Measurements from ENCODE around the gene POLR2F. TPM values are rescaled to one million over a fixed set of nuclear protein-coding genes. Genes with fewer than 3 reads are reported as not detected.

Gene POLR2F
- total RNA-seq, 2 donors from 2014 or later, result 98.0 to 105 TPM

DNA sequence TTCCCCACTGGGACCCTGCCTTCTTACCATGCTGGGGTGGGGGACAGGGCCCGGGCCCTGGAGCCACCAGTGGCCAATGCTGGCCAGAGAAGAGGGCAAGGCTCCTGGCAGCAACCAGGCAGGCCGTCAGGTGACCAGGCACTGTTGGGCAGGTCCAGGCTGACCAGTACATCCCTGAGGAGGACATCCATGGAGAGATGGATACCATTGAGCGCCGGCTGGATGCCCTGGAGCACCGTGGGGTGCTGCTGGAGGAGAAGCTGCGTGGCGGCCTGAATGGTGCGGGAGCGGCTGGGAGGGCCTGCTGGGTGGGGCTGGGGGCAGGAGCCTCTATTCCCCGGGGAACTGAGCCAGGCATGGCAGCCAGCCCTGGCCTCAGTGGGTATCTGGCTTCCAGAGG lies 21.1 kb upstream of the POLR2F start:
- H3K4me3 Mint-ChIP-seq, result no peak overlapping the region
- Histone ChIP-seq H3K27ac (ENCODE audit: low read depth, low read length) (no peak overlapping the region), H3K36me3 (ENCODE audit: control insufficient read depth, insufficient read depth, low read length) (peaks cover 24% of the 10 kb centered on the region), H3K9me3 (ENCODE audit: control insufficient read depth, low read length) (no peaks in the 10 kb centered on the region), H3K27me3 (ENCODE audit: control insufficient read depth, insufficient read depth, low read length, poor library complexity, severe bottlenecking) (peaks cover 47% of the 10 kb centered on the region), H3K9ac (ENCODE audit: extremely low read depth, low read length, poor library complexity, severe bottlenecking) (no peak overlapping the region), H3K4me1 (ENCODE audit: control insufficient read depth, insufficient read depth, low read length) (no peaks in the 10 kb centered on the region), H3K4me3 (ENCODE audit: low read length) (no peak overlapping the region)
- no peak overlapping the region for H3K27ac Mint-ChIP-seq
- TF ChIP-seq, protein P1, sequence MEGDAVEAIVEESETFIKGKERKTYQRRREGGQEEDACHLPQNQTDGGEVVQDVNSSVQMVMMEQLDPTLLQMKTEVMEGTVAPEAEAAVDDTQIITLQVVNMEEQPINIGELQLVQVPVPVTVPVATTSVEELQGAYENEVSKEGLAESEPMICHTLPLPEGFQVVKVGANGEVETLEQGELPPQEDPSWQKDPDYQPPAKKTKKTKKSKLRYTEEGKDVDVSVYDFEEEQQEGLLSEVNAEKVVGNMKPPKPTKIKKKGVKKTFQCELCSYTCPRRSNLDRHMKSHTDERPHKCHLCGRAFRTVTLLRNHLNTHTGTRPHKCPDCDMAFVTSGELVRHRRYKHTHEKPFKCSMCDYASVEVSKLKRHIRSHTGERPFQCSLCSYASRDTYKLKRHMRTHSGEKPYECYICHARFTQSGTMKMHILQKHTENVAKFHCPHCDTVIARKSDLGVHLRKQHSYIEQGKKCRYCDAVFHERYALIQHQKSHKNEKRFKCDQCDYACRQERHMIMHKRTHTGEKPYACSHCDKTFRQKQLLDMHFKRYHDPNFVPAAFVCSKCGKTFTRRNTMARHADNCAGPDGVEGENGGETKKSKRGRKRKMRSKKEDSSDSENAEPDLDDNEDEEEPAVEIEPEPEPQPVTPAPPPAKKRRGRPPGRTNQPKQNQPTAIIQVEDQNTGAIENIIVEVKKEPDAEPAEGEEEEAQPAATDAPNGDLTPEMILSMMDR (conservative IDR thresholded peaks at IDR 0.05), result no peak
- peaks cover 48% of the 10 kb centered on the region for H3K36me3 Mint-ChIP-seq (ENCODE audit: low read depth)
- H3K4me1 Mint-ChIP-seq, result peaks cover 5% of the 10 kb centered on the region
- 92 to 93% methylated on average over 10 of the region's 10 CpGs for WGBS, 2 experiments (ENCODE audit: insufficient coverage in 1 of 2, insufficient read length in 1 of 2)
- H3K27me3 Mint-ChIP-seq (ENCODE audit: insufficient read depth), result peaks cover 30% of the 10 kb centered on the region
- no peaks in the 10 kb centered on the region for H3K9me3 Mint-ChIP-seq
- DNase-seq, result no peak

DNA sequence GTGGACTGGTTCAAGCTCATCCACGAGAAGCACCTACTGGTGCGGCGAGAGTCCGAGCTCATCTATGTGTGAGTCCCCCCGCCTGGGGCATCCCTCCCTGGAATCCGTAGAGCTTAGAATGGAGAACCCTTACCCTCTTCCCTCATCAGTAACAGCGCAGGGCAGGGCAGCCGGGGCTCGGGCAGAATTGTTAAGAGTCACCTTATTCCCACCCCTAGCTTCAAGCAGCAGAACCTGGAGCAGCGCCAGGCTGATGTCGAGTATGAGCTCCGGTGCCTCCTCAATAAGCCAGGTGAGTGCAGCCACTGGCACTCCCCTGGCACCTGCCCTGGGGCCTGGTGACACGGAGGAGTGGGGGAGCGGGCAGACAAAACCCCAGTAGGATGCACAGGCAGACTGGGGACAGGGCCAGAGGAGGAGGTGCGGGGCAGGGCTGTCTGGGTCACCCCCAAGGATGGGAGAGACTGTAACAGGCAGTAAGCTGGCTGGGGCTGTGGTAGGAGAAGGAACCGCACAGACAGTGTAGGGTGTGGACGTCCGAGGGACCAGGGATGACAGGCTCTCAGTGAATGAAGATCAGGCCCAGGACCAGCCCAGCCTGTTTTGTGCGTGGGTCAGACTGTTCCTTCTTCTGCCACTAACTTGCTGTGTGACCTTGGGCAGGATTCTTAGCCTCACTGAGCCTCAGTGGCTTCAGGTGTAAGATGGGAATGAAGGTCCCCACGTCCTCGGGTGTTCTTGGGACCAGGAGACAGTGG lies 20.5 kb upstream of the POLR2F start:
- H3K4me3 Mint-ChIP-seq, result no peak overlapping the region
- no peaks in the 10 kb centered on the region for H3K9me3 Mint-ChIP-seq
- H3K4me1 Mint-ChIP-seq, result peaks cover 5% of the 10 kb centered on the region
- Histone ChIP-seq H3K9me3 (ENCODE audit: control insufficient read depth, low read length) (no peaks in the 10 kb centered on the region), H3K27ac (ENCODE audit: low read depth, low read length) (no peak overlapping the region), H3K9ac (ENCODE audit: extremely low read depth, low read length, poor library complexity, severe bottlenecking) (no peak overlapping the region), H3K27me3 (ENCODE audit: control insufficient read depth, insufficient read depth, low read length, poor library complexity, severe bottlenecking) (peaks cover 47% of the 10 kb centered on the region), H3K4me3 (ENCODE audit: low read length) (no peak overlapping the region), H3K4me1 (ENCODE audit: control insufficient read depth, insufficient read depth, low read length) (no peaks in the 10 kb centered on the region), H3K36me3 (ENCODE audit: control insufficient read depth, insufficient read depth, low read length) (peaks cover 29% of the 10 kb centered on the region)
- H3K27ac Mint-ChIP-seq, result peak overlapping the region; percentile 74
- 93 to 99% methylated on average over 17 to 21 of the region's 21 CpGs for WGBS, 2 experiments (ENCODE audit: insufficient coverage in 1 of 2, insufficient read length in 1 of 2)
- H3K27me3 Mint-ChIP-seq (ENCODE audit: insufficient read depth), result peaks cover 30% of the 10 kb centered on the region
- TF ChIP-seq, protein P1 (conservative IDR thresholded peaks at IDR 0.05), result no peak
- DNase-seq, result no peak
- peaks cover 51% of the 10 kb centered on the region for H3K36me3 Mint-ChIP-seq (ENCODE audit: low read depth)

DNA sequence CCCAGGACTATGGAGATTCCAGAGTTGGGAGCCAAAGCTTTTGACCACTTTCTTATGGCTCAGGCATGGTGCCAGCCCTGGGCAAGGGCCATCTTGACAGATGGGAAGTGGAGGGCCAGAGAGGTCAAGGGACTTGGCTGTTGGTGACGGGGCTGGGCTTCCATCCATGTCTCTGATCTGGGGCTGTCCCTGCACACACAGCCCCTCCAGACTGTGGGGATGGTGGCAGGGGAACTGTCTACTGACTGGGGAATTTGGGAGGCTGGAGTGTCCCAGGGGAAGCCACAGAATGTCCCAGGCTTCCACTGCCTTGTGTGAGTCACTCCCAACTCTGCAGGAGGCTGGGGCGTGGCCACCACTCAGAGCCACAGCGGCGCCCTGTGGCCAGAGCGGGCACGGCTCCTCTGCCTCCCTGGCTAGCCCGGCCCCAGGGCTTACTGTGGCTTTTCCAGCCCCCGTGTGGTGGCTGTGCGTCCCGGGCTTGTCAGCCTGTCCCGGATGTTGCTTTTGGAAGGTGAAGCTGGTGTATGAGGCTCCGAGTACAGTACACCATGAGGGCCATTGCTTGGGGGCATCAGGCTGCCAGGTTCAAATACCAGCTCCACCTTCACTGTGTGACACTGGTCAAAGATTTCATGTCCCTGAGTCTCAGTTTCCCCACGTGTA lies 19.7 kb upstream of the POLR2F start:
- H3K4me1 Mint-ChIP-seq, result peaks cover 5% of the 10 kb centered on the region

More for the DNA sequence above, 19.7 kb upstream of the POLR2F start:
- 5 to 25% methylated on average over 8 to 13 of the region's 13 CpGs for WGBS, 2 experiments (ENCODE audit: insufficient coverage in 1 of 2, insufficient read length in 1 of 2)
- peak overlapping the region; percentile 74 for H3K27ac Mint-ChIP-seq
- TF ChIP-seq, protein P1 (conservative IDR thresholded peaks at IDR 0.05), result peak; percentile 98
- H3K36me3 Mint-ChIP-seq (ENCODE audit: low read depth), result peaks cover 46% of the 10 kb centered on the region
- DNase-seq, result peak; percentile 99
- H3K27me3 ChIP-seq (ENCODE audit: control insufficient read depth, insufficient read depth, low read length, poor library complexity, severe bottlenecking), result peaks cover 42% of the 10 kb centered on the region
- peaks cover 24% of the 10 kb centered on the region for H3K27me3 Mint-ChIP-seq (ENCODE audit: insufficient read depth)
- no peaks in the 10 kb centered on the region for H3K9me3 Mint-ChIP-seq
- H3K27ac ChIP-seq (ENCODE audit: low read depth, low read length), result no peak overlapping the region
- H3K4me3 ChIP-seq (ENCODE audit: low read length), result no peak overlapping the region
- no peaks in the 10 kb centered on the region for H3K9me3 ChIP-seq (ENCODE audit: control insufficient read depth, low read length)
- no peak overlapping the region for H3K9ac ChIP-seq (ENCODE audit: extremely low read depth, low read length, poor library complexity, severe bottlenecking)
- no peaks in the 10 kb centered on the region for H3K4me1 ChIP-seq (ENCODE audit: control insufficient read depth, insufficient read depth, low read length)
- no peak overlapping the region for H3K4me3 Mint-ChIP-seq
- peaks cover 30% of the 10 kb centered on the region for H3K36me3 ChIP-seq (ENCODE audit: control insufficient read depth, insufficient read depth, low read length)
